SK-N-SH (cell line): ENCODE data around the gene FEM1C.

Experiments used
- EP300 ChIP-seq, 2 experiments: IDR thresholded peaks; 2 replicates each; pipeline versions ENCODE4 v1.4.0 to v1.6.1; 2012; ENCODE audit warnings: borderline replicate concordance in 1 of 2, low read depth in 1 of 2, low read length in 1 of 2
- TEAD4 ChIP-seq: IDR thresholded peaks from 2 replicates; pipeline ENCODE4 v1.4.0; 2012; ENCODE audit warnings: mild to moderate bottlenecking, borderline replicate concordance; ENCODE audit not compliant: insufficient read depth
- TF ChIP-seq, protein P1 (sequence below): fragments of 200-600 bp; sonication (generic); IDR thresholded peaks from 2 replicates; pipeline ENCODE4 v1.6.1; 2017; ENCODE audit warnings: antibody characterized with exemption, mild to moderate bottlenecking, moderate library complexity

- TF ChIP-seq, protein P1, sequence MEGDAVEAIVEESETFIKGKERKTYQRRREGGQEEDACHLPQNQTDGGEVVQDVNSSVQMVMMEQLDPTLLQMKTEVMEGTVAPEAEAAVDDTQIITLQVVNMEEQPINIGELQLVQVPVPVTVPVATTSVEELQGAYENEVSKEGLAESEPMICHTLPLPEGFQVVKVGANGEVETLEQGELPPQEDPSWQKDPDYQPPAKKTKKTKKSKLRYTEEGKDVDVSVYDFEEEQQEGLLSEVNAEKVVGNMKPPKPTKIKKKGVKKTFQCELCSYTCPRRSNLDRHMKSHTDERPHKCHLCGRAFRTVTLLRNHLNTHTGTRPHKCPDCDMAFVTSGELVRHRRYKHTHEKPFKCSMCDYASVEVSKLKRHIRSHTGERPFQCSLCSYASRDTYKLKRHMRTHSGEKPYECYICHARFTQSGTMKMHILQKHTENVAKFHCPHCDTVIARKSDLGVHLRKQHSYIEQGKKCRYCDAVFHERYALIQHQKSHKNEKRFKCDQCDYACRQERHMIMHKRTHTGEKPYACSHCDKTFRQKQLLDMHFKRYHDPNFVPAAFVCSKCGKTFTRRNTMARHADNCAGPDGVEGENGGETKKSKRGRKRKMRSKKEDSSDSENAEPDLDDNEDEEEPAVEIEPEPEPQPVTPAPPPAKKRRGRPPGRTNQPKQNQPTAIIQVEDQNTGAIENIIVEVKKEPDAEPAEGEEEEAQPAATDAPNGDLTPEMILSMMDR = no peak
- TF ChIP-seq TEAD4 (no peak), EP300 (IDR thresholded peaks at IDR 0.05; ENCODE audit: borderline replicate concordance in 1 of 2, low read depth in 1 of 2, low read length in 1 of 2) (no peak)
Measured at GRCh38 chr5:115514220-115514619, 30.4 kb downstream of the FEM1C start.
